Stimulated activated CD8-positive, alpha-beta memory T cell treated with anti-CD3 and anti-CD28 coated beads, Interleukin-4, amount 100 ng/mL, for 1 hour (primary cell): ENCODE data around the gene RNGTT.
"Not testable (repeated sequence)": the region's sequence is repeated elsewhere in the genome, so short reads cannot be mapped to it uniquely, and the experiment has no call there.

Experiments
- DNase-seq, 2 donors: peaks; one replicate each; pipeline ENCODE4 v3.0.0-alpha.2; 2020; ENCODE audit warnings: low read depth in 2 of 2, low spot score in 1 of 2

The RNGTT gene

DNA sequence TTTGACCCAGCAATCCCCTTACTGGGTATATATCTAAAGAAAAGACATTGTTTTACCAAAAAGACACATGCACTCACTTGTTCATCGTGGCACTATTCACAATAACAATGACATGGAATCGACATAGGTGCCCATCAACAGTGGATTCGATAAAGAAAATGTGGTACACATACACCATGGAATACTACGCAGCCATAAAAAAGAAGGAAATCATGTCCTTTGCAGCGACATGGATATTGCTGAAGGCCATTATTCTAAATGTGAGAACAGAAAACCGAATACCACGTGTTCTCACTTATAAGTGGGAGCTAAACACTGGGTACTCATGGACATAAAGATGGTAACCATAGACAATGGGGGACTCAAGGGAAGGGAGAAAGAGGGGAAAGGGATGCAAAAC, 222.3 kb downstream of the RNGTT start:
- no peak for DNase-seq

GRCh38 chr6:88734544-88734943, 228.9 kb downstream of the RNGTT start:
- DNase-seq: no peak

- no peak for DNase-seq
Measured at GRCh38 chr6:88730611-88731011, 232.8 kb downstream of the RNGTT start.

DNA sequence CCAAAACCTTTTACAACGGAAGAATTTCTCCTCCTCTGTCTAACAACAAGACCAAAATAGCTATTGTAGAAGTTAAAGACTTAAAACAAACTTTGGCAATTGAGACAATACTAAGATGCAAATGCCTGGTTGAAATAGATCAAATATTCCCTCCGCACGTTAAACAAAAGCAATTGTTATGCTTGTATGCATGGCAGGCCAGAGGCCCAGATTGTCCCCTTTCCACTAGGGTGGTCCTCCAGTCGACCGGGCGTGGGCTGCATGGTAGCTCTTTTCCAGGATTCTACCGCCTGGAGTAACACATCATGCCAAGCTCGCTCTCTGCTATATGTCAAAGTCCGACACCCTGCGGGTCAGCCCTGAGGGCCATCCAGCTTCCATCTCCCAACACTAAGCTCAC, 234.7 kb downstream of the RNGTT start:
- no peak for DNase-seq

DNA sequence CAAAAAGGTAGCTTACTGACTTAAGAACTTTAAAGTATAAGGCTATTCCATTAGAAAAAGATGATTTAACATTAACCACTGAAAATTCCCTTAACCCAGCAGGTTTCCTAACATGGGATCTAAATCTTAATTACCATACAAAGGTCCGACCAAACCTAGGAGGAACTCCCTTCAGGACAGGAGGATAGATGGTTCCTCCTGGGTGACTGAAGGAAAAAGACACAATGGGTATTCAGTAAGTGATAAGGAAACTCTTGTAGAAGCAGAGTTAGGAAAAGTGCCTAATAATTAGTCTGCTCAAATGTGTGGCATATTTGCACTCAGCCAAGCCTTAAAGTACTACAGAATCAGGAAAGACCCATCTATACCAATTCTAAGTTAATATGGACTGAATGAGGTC, 237.0 kb downstream of the RNGTT start:
- not testable (repeated sequence) for DNase-seq

GRCh38 chr6:88725111-88725975, 238.1 kb downstream of the RNGTT start:
- DNase-seq: no peak

DNA sequence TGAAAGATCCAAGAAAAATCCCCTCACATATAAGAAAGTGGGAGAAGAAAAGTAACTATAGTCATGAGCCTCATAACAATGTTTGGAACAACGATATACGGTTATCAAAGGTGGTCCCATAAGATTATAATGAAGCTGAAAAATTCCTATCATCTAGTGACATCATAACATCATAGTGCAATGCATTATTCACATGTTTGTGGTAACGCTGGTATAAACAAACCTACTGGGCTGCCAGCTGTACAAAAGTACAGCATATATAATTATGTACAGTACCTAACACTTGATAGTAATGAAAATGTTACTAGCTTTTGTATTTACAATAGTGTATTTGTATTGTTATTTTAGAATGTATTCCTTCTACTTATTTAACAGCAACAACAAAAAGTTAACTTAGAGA, 240.7 kb downstream of the RNGTT start:
- DNase-seq: no peak

GRCh38 chr6:88716399-88716798, 247.0 kb downstream of the RNGTT start:
- DNase-seq: not testable (repeated sequence)

DNA sequence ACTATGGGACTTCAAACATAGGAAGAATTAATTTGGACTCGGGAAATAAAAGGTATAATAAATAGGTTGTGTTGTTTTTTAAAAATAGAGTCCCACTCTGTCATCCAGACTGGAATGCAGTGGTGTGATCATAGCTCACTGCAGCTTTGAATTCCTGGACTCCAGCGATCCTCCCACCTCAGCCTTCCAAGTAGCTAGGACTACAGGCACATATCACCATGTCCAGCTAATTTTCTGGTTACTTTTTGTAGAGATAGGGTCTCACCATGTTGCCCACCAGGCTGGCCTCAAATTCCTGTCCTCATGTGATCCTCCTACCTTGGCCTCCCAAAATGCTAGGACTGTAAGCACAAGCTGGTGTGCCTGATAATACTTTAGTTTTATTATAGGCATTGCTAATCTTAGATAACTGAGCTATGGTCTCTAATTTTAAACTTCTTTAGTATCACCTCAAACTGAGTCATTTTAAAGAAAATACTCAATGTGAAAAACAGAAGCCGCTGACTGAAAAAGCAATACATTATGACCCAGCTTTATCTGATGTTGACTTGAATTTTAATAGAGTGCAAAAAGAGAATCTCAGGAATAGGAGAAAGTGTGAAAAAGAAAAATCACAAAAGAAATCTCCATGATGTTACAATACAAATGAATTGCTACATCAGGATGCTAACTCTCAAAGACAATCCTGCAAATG, 251.0 kb downstream of the RNGTT start:
- no peak for DNase-seq

DNA sequence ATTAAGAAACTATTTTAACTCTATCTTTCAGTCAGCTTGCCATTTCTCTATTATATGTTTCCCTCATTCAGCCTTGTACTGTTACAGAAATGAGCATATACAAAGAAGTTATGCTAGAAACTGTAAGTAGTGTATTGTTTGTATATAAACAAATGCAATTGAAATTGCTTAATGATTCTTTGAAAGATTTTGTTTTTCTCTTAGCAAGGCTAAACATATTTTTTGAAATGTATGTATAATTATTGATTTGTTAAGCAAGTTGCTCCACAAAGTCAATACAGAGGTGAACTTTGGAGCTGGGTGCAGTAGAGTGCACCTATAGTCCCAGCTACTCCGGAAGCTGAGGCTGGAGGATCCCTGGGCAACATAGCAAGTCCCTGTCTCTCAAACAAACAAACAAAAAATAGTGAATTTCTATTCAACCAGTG, 253.6 kb downstream of the RNGTT start:
- no peak for DNase-seq

- no peak for DNase-seq
Measured at GRCh38 chr6:88708197-88708744, 255.1 kb downstream of the RNGTT start.

- DNase-seq: no peak
Measured at GRCh38 chr6:88705601-88706000, 257.8 kb downstream of the RNGTT start.

DNA sequence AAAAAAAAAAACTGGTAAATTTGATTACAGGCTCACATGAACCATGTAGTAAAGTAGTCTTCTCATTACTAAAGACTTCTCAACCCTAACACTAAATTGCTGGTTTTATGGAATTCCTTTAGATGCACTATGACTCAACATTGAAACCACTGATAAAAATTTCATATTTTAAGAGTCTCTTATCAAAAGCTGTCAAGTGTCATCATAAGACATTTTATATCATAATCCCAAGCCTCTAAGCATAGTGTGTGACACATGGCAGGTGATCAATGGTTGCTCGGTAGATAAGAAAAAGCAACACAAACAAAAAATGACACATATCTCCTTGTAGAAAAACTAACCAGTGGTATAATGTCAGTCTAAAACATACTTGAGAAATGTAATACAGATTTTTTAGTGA, 258.4 kb downstream of the RNGTT start:
- DNase-seq: no peak

DNA sequence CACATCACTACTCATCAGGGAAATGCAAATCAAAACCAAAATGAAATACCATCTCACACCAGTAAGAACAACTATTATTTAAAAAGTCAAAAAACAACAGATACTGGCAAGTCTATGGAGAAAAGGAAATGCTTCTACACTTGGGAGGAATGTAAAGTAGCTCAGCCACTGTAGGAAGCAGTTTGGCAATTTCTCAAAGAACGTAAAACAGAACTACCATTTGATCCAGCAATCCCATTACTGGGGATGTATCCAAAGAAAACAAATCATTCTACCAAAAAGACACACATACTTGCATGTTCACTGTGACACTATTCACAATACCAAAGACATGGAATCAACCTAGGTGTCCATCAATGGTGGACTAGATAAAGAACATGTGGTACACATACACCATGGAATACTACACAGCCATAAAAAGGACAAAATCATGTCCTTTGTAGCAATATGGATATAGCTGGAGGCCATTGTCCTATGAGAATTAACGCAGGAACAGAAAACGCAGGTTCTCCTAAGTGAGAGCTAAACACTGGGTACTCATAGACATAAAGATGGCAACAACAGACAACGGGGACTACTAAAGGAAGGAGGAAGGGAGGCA, 260.4 kb downstream of the RNGTT start:
- DNase-seq: no peak

DNA sequence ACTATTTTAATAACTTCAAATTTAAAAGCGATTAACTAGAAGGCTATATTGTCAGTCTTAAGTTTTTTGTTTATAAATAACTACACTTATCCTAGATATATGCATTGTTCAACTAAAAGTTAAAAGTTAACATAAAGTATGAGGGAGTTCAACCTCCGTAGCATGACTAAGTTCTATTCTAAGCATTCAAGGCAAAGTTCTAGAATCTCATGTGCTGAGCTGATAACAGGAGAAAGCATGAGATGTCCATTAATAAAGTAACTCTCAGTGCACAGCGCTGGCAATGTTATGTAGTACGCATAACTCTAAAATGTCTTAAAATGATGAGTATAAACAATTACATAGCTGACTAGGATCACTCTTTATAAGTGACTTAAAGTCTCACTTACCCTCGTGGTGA, 264.8 kb downstream of the RNGTT start:
- DNase-seq: no peak

- no peak for DNase-seq
Measured at GRCh38 chr6:88695937-88696336, 267.5 kb downstream of the RNGTT start.

DNA sequence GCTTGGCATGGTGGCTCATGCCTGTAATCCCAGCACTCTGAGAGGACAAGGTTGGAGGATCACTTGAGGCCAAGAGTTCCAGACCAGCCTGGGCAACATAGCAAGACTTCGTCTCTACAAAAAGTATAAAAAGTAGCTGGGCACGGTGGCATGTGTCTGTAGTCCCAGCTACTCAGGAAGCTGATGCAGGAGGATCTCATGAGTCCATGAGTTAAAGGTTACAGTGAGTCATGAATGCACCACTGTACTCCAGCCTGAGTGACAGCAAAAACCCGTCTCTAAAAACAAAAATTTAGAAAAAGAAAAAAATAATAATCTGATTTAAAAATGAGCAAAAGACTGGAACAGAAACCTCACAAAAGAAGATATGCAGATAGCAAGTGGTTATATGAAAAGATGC, 279.7 kb downstream of the RNGTT start:
- DNase-seq: no peak

DNA sequence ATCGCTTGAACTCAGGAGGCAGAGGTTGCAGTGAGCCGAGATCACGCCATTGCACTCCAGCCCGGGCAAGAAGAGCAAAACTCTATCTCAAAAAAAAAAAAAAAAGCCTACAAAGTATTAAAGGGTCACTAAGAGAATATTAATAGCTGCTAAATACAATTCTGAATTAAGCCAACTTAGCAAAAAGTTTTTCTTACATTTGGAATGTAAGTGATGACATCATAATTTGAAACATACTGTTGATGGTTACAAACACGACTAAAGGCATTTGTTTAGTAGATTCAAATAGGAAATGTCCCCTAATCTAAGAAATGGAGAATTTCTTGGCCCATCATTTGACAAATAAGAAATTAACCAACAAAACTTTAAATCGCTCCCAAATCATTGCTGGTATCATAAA, 282.8 kb downstream of the RNGTT start:
- DNase-seq: no peak

DNA sequence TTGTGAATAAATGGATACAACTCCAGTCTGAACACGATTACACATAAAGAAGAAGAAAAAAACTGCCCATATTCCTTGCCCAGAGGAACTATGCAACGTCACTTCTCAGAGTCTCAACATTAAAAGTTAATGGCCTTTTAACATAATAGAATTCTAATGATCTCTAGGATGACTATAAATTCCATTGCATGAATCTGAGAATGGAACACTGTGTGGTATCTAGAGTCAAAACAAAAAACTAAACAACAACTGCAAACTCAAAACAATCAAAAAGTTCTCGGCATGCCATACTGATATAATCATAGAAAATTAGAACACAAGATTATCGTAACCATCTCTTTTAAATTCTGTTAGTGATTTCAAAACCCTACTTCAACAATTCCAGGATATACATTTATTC, 283.6 kb downstream of the RNGTT start:
- DNase-seq: no peak

DNA sequence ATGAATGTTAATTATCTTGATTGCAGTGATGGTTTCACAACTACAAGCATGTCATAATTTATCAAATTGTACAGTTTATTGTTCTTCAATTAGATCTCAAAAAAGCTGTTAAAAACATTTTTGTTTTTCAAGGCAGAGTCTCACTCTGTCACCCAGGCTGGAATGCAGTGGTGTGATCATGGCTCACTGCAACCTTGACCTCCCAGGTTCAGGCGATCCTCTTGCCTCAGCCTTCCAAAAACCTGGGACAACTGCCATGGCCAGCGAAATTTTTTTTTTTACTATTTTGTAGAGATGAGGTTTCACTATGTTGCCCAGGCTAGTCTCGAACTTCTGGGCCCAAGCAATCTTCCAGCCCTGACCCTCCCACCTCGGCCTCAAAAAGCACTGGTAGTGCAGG, 286.1 kb downstream of the RNGTT start:
- DNase-seq: no peak

DNA sequence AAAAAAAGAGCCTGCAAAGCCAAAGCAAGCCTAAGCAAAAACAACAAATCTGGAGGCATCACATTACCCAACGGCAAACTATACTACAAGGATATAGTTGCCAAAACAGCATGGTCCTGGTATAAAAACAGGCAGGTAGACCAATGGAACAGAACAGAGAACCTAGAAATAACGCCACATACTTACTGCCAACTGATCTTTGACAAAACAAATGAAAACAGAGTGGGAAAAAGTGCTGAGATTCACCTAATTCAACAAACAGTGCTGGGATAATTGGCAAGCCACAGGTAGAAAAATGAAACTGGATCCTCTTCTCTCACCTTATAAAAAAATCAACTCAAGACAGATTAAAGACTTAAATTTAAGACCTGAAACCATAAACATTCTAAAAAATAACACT, 291.8 kb downstream of the RNGTT start:
- DNase-seq: no peak

DNA sequence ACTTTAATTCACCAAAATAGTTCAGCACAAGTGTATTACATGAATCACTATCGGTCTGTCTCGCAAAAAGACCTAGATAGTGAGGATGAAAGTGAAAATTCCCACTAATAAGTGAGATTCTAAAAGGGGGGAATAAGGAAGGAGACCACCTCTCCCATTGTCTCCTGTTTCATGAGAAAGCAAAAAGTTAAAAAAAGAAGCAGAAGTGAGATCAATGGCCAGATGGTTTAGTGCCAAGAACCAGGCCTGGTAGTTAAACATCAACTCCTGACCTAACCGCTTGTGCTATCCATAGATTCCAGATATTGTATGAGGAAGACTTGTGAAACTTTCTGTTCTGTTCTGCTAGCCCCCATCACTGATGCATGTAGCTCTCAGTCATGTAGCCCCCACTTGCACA, 293.0 kb downstream of the RNGTT start:
- no peak for DNase-seq
